ENCODE measurements around the gene COL27A1.

The COL27A1 gene

GRCh38 chr9:114276908-114277821 is 121.8 kb downstream of the COL27A1 start:
- no peak overlapping the region for H3K4me2 ChIP-seq (ENCODE audit: low read length)
- no peak overlapping the region for H3K56ac ChIP-seq (ENCODE audit: low read length)
- no peaks in the 10 kb centered on the region for H3K79me2 ChIP-seq (ENCODE audit: control insufficient read depth, insufficient read depth, low read length)
- no peak overlapping the region for H2AK5ac ChIP-seq (ENCODE audit: low read length)
- no peaks in the 10 kb centered on the region for H3K36me3 ChIP-seq (ENCODE audit: control insufficient read depth, insufficient read depth, low read length)
- H2BK15ac ChIP-seq (replicated peaks; ENCODE audit: low read depth) = no peak overlapping the region
- no peaks in the 10 kb centered on the region for H3K4me1 ChIP-seq (ENCODE audit: control insufficient read depth, low read depth, low read length)
- no peak overlapping the region for H4K8ac ChIP-seq (ENCODE audit: low read depth, low read length)
- H3K27ac ChIP-seq (ENCODE audit: low read depth, low read length) = no peak overlapping the region
- no peak overlapping the region for H2BK120ac ChIP-seq (ENCODE audit: low read depth, low read length)
- no peak overlapping the region for H3K4ac ChIP-seq (ENCODE audit: low read depth, low read length)
- H2BK5ac ChIP-seq (ENCODE audit: low read length) = no peak overlapping the region
- H3K23ac ChIP-seq (ENCODE audit: low read length) = no peak overlapping the region
- no peak overlapping the region for H3K18ac ChIP-seq (ENCODE audit: low read length)
- no CpG with 5 or more reads among the region's 18 CpGs for WGBS (ENCODE audit: extremely low coverage, insufficient coverage, low lambda C conversion rate)
- H3K27me3 ChIP-seq (ENCODE audit: insufficient read depth, low read length, poor library complexity) = no peaks in the 10 kb centered on the region
- no peak overlapping the region for H4K5ac ChIP-seq (ENCODE audit: low read length)
- no peak for DNase-seq
- no peak overlapping the region for H3K9ac ChIP-seq (ENCODE audit: low read length)
- no peaks in the 10 kb centered on the region for H3K79me1 ChIP-seq (ENCODE audit: low read length)
- no peak overlapping the region for H3K4me3 ChIP-seq (ENCODE audit: low read length)

GRCh38 chr9:114278356-114278755 is 123.0 kb downstream of the COL27A1 start:
- no peaks in the 10 kb centered on the region for H3K79me1 ChIP-seq (ENCODE audit: low read length)
- no peak for DNase-seq
- no peak overlapping the region for H4K8ac ChIP-seq (ENCODE audit: low read depth, low read length)
- H3K56ac ChIP-seq (ENCODE audit: low read length) = no peak overlapping the region
- H3K4me3 ChIP-seq (ENCODE audit: low read length) = no peak overlapping the region
- no peak overlapping the region for H3K4me2 ChIP-seq (ENCODE audit: low read length)
- no peak overlapping the region for H2AK5ac ChIP-seq (ENCODE audit: low read length)
- H3K4me1 ChIP-seq (ENCODE audit: control insufficient read depth, low read depth, low read length) = no peaks in the 10 kb centered on the region
- no peak overlapping the region for H3K18ac ChIP-seq (ENCODE audit: low read length)
- no peak overlapping the region for H2BK15ac ChIP-seq (replicated peaks; ENCODE audit: low read depth)
- H3K79me2 ChIP-seq (ENCODE audit: control insufficient read depth, insufficient read depth, low read length) = no peaks in the 10 kb centered on the region
- no peak overlapping the region for H3K9ac ChIP-seq (ENCODE audit: low read length)
- no peak overlapping the region for H3K4ac ChIP-seq (ENCODE audit: low read depth, low read length)
- H2BK120ac ChIP-seq (ENCODE audit: low read depth, low read length) = no peak overlapping the region
- no peak overlapping the region for H4K5ac ChIP-seq (ENCODE audit: low read length)
- no peak overlapping the region for H3K23ac ChIP-seq (ENCODE audit: low read length)
- 100% methylated on average over 1 of the region's 3 CpGs for WGBS (ENCODE audit: extremely low coverage, insufficient coverage, low lambda C conversion rate)
- no peak overlapping the region for H2BK5ac ChIP-seq (ENCODE audit: low read length)
- H3K27me3 ChIP-seq (ENCODE audit: insufficient read depth, low read length, poor library complexity) = no peaks in the 10 kb centered on the region
- no peaks in the 10 kb centered on the region for H3K36me3 ChIP-seq (ENCODE audit: control insufficient read depth, insufficient read depth, low read length)
- no peak overlapping the region for H3K27ac ChIP-seq (ENCODE audit: low read depth, low read length)

- Histone ChIP-seq H3K79me2 (ENCODE audit: control insufficient read depth, insufficient read depth, low read length) (no peaks in the 10 kb centered on the region), H3K27ac (ENCODE audit: low read depth, low read length) (no peak overlapping the region), H3K23ac (ENCODE audit: low read length) (no peak overlapping the region), H3K4me2 (ENCODE audit: low read length) (no peak overlapping the region), H3K56ac (ENCODE audit: low read length) (no peak overlapping the region), H3K18ac (ENCODE audit: low read length) (no peak overlapping the region), H3K27me3 (ENCODE audit: insufficient read depth, low read length, poor library complexity) (no peaks in the 10 kb centered on the region), H2AK5ac (ENCODE audit: low read length) (no peak overlapping the region), H3K79me1 (ENCODE audit: low read length) (no peaks in the 10 kb centered on the region), H2BK15ac (replicated peaks; ENCODE audit: low read depth) (no peak overlapping the region), H4K8ac (ENCODE audit: low read depth, low read length) (no peak overlapping the region), H2BK120ac (ENCODE audit: low read depth, low read length) (no peak overlapping the region), H3K9ac (ENCODE audit: low read length) (no peak overlapping the region), H3K4ac (ENCODE audit: low read depth, low read length) (no peak overlapping the region), H4K5ac (ENCODE audit: low read length) (no peak overlapping the region), H3K4me3 (ENCODE audit: low read length) (no peak overlapping the region), H3K36me3 (ENCODE audit: control insufficient read depth, insufficient read depth, low read length) (peaks cover 2% of the 10 kb centered on the region), H3K4me1 (ENCODE audit: control insufficient read depth, low read depth, low read length) (no peaks in the 10 kb centered on the region), H2BK5ac (ENCODE audit: low read length) (no peak overlapping the region)
- WGBS (ENCODE audit: extremely low coverage, insufficient coverage, low lambda C conversion rate) = no CpG with 5 or more reads among the region's 14 CpGs
- peak; percentile 40 for DNase-seq
These were observed 123.7 kb downstream of the COL27A1 start for GRCh38 chr9:114278881-114279570.

- H3K9ac ChIP-seq (ENCODE audit: low read length) = no peak overlapping the region
- no peak overlapping the region for H2BK15ac ChIP-seq (replicated peaks; ENCODE audit: low read depth)
- no peak overlapping the region for H3K18ac ChIP-seq (ENCODE audit: low read length)
- H3K79me2 ChIP-seq (ENCODE audit: control insufficient read depth, insufficient read depth, low read length) = no peaks in the 10 kb centered on the region
- H3K4ac ChIP-seq (ENCODE audit: low read depth, low read length) = no peak overlapping the region
- no peaks in the 10 kb centered on the region for H3K4me1 ChIP-seq (ENCODE audit: control insufficient read depth, low read depth, low read length)
- peaks cover 2% of the 10 kb centered on the region for H3K36me3 ChIP-seq (ENCODE audit: control insufficient read depth, insufficient read depth, low read length)
- H3K23ac ChIP-seq (ENCODE audit: low read length) = no peak overlapping the region
- no peak for DNase-seq
- no peak overlapping the region for H3K4me2 ChIP-seq (ENCODE audit: low read length)
- no peak overlapping the region for H3K56ac ChIP-seq (ENCODE audit: low read length)
- H3K27ac ChIP-seq (ENCODE audit: low read depth, low read length) = no peak overlapping the region
- no peak overlapping the region for H4K5ac ChIP-seq (ENCODE audit: low read length)
- H2AK5ac ChIP-seq (ENCODE audit: low read length) = no peak overlapping the region
- H2BK5ac ChIP-seq (ENCODE audit: low read length) = no peak overlapping the region
- no peaks in the 10 kb centered on the region for H3K27me3 ChIP-seq (ENCODE audit: insufficient read depth, low read length, poor library complexity)
- no peak overlapping the region for H4K8ac ChIP-seq (ENCODE audit: low read depth, low read length)
- H3K79me1 ChIP-seq (ENCODE audit: low read length) = no peaks in the 10 kb centered on the region
- no CpG with 5 or more reads among the region's 3 CpGs for WGBS (ENCODE audit: extremely low coverage, insufficient coverage, low lambda C conversion rate)
- H3K4me3 ChIP-seq (ENCODE audit: low read length) = no peak overlapping the region
- H2BK120ac ChIP-seq (ENCODE audit: low read depth, low read length) = no peak overlapping the region
These were observed 124.4 kb downstream of the COL27A1 start for GRCh38 chr9:114279693-114280092.

GRCh38 chr9:114280636-114281472 is 125.5 kb downstream of the COL27A1 start:
- WGBS (ENCODE audit: extremely low coverage, insufficient coverage, low lambda C conversion rate) = no CpG with 5 or more reads among the region's 8 CpGs
- Histone ChIP-seq H4K8ac (ENCODE audit: low read depth, low read length) (no peak overlapping the region), H2AK5ac (ENCODE audit: low read length) (no peak overlapping the region), H3K79me1 (ENCODE audit: low read length) (no peaks in the 10 kb centered on the region), H3K23ac (ENCODE audit: low read length) (no peak overlapping the region), H3K27ac (ENCODE audit: low read depth, low read length) (no peak overlapping the region), H4K5ac (ENCODE audit: low read length) (no peak overlapping the region), H3K79me2 (ENCODE audit: control insufficient read depth, insufficient read depth, low read length) (no peaks in the 10 kb centered on the region), H3K18ac (ENCODE audit: low read length) (no peak overlapping the region), H3K27me3 (ENCODE audit: insufficient read depth, low read length, poor library complexity) (no peaks in the 10 kb centered on the region), H3K4me3 (ENCODE audit: low read length) (no peak overlapping the region), H3K36me3 (ENCODE audit: control insufficient read depth, insufficient read depth, low read length) (peaks cover 2% of the 10 kb centered on the region), H2BK5ac (ENCODE audit: low read length) (no peak overlapping the region), H3K4ac (ENCODE audit: low read depth, low read length) (no peak overlapping the region), H3K56ac (ENCODE audit: low read length) (no peak overlapping the region), H2BK15ac (replicated peaks; ENCODE audit: low read depth) (no peak overlapping the region), H3K4me2 (ENCODE audit: low read length) (no peak overlapping the region), H3K4me1 (ENCODE audit: control insufficient read depth, low read depth, low read length) (no peaks in the 10 kb centered on the region), H2BK120ac (ENCODE audit: low read depth, low read length) (no peak overlapping the region), H3K9ac (ENCODE audit: low read length) (no peak overlapping the region)
- DNase-seq = no peak
